ENCODE measurements around the gene EXOC7. TPM values are rescaled to one million over a fixed set of nuclear protein-coding genes. Genes with fewer than 3 reads are reported as not detected.

Gene EXOC7
- total RNA-seq, 5 donors from 2014 or later (not counting 1 experiment from before 2014, with no cell fraction given), result 119 to 181 (median 156) TPM

DNA sequence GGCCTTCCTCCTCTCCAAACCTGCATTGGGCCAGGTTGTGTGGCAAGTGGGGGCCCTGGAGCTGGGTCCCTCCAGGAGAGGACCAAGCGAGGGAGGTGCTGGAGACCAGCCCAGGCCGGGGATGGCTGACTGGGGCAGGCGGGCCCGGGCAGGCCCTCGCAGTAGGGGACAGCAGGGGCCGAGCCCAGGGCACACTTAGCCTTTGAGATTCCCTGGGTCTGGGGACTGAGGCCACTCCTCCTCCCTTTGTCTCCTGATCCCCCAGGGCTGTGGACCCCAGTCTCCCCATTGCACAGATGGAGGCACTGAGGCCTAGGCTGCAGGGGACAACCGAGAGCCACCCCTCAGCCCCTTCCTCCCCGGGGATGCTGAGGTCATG is 32.2 kb upstream of the EXOC7 start:
- ChIA-PET CTCF (no interaction called here), POLR2A (no interaction called here)
- Mint-ChIP-seq H3K27me3 (peaks cover 0 to 7% of the 10 kb centered on the region in 2 donors), H3K4me3 (peak overlapping the region in 1 of 3 donors; percentile 48), H3K36me3 (no peaks in the 10 kb centered on the region), H3K27ac (no peak overlapping the region), H3K9me3 (no peaks in the 10 kb centered on the region), H3K4me1 (peaks cover 25 to 34% (median 25%) of the 10 kb centered on the region in 3 donors)
- no peak overlapping the region for H3K27ac ChIP-seq (ENCODE audit: low read length)
- peaks cover 2 to 20% of the 10 kb centered on the region in 2 experiments for H3K27me3 ChIP-seq (replicated peaks in 1 of 2; ENCODE audit: control insufficient read depth in 2 of 2, extremely low read depth in 1 of 2, insufficient read depth in 2 of 2, low read length in 1 of 2)
- 97% methylated on average over 5 of the region's 8 CpGs for WGBS (ENCODE audit: insufficient coverage)
- H3K4me1 ChIP-seq (ENCODE audit: control insufficient read depth in 1 of 2, extremely low read depth in 1 of 2, insufficient read depth in 2 of 2, low read length in 2 of 2), result peaks cover 10 to 43% of the 10 kb centered on the region in 2 experiments
- no peak for ATAC-seq (replicated peaks in 1 of 4)
- H3K4me3 ChIP-seq (ENCODE audit: control insufficient read depth in 1 of 2, extremely low read depth in 1 of 2, low read length in 1 of 2), result no peak overlapping the region
- H3K9me3 ChIP-seq, result no peaks in the 10 kb centered on the region
- H3K36me3 ChIP-seq (ENCODE audit: control insufficient read depth in 2 of 2, extremely low read depth in 1 of 2, insufficient read depth in 1 of 2, low read length in 1 of 2), result no peaks in the 10 kb centered on the region
- DNase-seq, result no peak

DNA sequence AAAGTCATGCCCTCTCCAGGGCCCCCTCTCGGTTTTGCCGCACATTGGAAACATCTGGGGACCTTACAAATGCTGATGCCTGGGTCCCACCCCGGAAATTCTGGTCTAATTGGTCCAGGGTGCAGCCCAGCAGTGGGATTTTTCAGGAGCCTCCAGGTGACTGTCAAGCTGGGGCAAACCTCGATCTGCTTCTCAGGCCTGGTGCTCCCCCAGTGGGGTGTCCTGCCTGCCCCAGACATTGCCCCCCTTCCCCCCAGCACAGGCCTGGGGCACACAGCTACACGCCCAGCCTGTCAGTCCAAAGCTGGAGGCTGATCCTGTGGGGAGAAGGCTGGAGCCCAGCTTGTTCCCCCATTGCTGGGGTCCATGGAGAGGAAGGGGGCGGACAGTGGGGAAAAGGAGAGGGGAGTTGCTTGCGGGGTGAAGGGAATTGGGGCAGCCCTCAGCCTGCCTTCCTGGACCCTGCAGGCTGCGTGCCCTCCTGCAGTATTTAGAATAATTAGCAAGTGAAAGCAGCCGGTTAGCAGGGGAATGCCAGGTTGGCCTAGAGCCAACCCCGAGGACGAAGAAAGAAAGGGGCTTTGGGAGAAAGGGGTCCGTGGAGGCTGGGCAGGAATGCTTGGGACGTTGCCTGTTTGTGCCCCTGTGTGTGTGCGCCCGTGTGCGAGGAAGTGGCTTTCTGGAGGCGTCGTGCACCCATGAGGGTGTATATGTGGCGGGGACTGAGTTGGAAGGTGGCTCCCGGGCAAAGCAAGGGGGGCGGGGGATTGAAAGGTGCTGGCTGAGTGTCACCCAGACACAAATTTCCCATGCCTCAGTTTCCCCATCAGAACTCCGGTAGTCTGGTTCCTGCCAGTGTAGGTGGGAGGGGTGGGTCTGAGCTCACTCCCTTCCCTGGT is 31.6 kb upstream of the EXOC7 start:
- Histone ChIP-seq H3K36me3 (ENCODE audit: control insufficient read depth in 2 of 2, extremely low read depth in 1 of 2, insufficient read depth in 1 of 2, low read length in 1 of 2) (no peaks in the 10 kb centered on the region), H3K27ac (ENCODE audit: low read length) (no peak overlapping the region), H3K4me3 (ENCODE audit: control insufficient read depth in 1 of 2, extremely low read depth in 1 of 2, low read length in 1 of 2) (peak overlapping the region in 1 of 2 donors; percentile 7), H3K9me3 (no peaks in the 10 kb centered on the region), H3K4me1 (ENCODE audit: control insufficient read depth in 1 of 2, extremely low read depth in 1 of 2, insufficient read depth in 2 of 2, low read length in 2 of 2) (peaks cover 5 to 37% of the 10 kb centered on the region in 2 experiments), H3K27me3 (replicated peaks in 1 of 2; ENCODE audit: control insufficient read depth in 2 of 2, extremely low read depth in 1 of 2, insufficient read depth in 2 of 2, low read length in 1 of 2) (peaks cover 2 to 14% of the 10 kb centered on the region in 2 experiments)
- H3K4me3 Mint-ChIP-seq, result peak overlapping the region in 1 of 3 donors; percentile 48
- no peaks in the 10 kb centered on the region for H3K9me3 Mint-ChIP-seq
- CTCF ChIA-PET, result interaction anchor here in 1 of 2 donors (0.6 kb wide), 1 partner anchor 51 kb away, joined by 3 read pairs; no protein-coding TSS in a partner anchor
- peak overlapping the region; percentile 63 to 69 for H3K27ac Mint-ChIP-seq
- POLR2A ChIA-PET, result interaction anchor here in 1 of 2 donors (0.5 to 1.3 kb wide), 3 partner anchors 16 to 74 kb away, joined by 3 to 5 read pairs (median 4); no protein-coding TSS in a partner anchor
- DNase-seq, result peak in 1 of 35 experiments; percentile 38
- peaks cover 0 to 4% of the 10 kb centered on the region in 2 donors for H3K27me3 Mint-ChIP-seq
- H3K4me1 Mint-ChIP-seq, result peaks cover 21 to 29% (median 22%) of the 10 kb centered on the region in 3 donors
- no peaks in the 10 kb centered on the region for H3K36me3 Mint-ChIP-seq
- ATAC-seq (replicated peaks in 1 of 4), result peak in 3 of 4 experiments; percentile 31 to 51 (median 41)
- 64% methylated on average over 10 of the region's 22 CpGs for WGBS (ENCODE audit: insufficient coverage)

DNA sequence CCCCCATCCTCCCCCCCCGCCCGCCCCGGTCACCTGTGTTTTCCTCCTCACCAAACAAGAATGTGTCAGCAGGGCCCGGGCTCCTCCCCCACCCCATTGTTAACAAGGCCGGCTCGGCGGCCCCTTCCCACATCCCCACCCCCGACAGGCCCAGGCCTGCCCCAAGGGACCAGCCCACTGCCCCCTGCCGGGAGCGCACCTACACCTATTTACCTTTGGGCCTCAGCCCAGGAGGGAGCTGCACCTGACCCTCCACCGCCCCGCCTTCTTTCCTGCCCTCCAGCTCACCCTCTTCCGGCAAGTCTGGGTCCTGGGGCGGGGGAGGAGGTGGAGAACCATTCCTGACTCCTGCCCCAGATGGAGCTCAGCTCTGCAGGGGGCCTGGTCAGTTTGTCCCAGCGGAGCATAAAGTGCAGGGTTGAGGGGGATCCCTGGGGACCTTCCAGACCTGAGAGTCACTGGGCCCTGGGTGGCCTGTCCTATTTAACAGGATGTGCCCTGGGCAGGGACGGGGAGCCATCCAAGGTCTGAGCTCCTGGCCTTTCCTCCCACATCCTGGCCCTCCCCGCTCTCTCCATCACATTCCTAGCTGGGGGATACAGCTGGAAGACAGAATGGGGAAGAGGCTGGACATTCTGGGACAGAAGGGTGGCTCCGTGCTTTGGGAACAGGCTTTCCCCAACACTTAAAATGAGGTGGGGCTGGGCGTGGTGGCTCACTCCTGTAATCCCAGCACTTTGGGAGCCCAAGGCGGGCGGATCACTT is 29.2 kb upstream of the EXOC7 start:
- H3K4me3 ChIP-seq (ENCODE audit: control insufficient read depth in 1 of 2, extremely low read depth in 1 of 2, low read length in 1 of 2), result no peak overlapping the region
- 92% methylated on average over 5 of the region's 21 CpGs for WGBS (ENCODE audit: insufficient coverage)
- Mint-ChIP-seq H3K4me1 (peaks cover 18 to 28% (median 19%) of the 10 kb centered on the region in 3 donors), H3K9me3 (no peaks in the 10 kb centered on the region), H3K36me3 (no peaks in the 10 kb centered on the region), H3K4me3 (peak overlapping the region in 1 of 3 donors; percentile 44), H3K27ac (no peak overlapping the region), H3K27me3 (no peaks in the 10 kb centered on the region)
- DNase-seq (no peak), ATAC-seq (replicated peaks in 1 of 4) (no peak)
- ChIA-PET POLR2A (no interaction called here), CTCF (interaction anchor here (0.6 to 0.7 kb wide), 2 partner anchors 103 to 371 kb away, joined by 5 to 7 read pairs; no protein-coding TSS in a partner anchor)
- H3K27ac ChIP-seq (ENCODE audit: low read length), result no peak overlapping the region
- peaks cover 5 to 25% of the 10 kb centered on the region in 2 experiments for H3K4me1 ChIP-seq (ENCODE audit: control insufficient read depth in 1 of 2, extremely low read depth in 1 of 2, insufficient read depth in 2 of 2, low read length in 2 of 2)
- H3K9me3 ChIP-seq, result no peaks in the 10 kb centered on the region
- peaks cover 0 to 4% of the 10 kb centered on the region in 2 experiments for H3K27me3 ChIP-seq (replicated peaks in 1 of 2; ENCODE audit: control insufficient read depth in 2 of 2, extremely low read depth in 1 of 2, insufficient read depth in 2 of 2, low read length in 1 of 2)
- no peaks in the 10 kb centered on the region for H3K36me3 ChIP-seq (ENCODE audit: control insufficient read depth in 2 of 2, extremely low read depth in 1 of 2, insufficient read depth in 1 of 2, low read length in 1 of 2)

DNA sequence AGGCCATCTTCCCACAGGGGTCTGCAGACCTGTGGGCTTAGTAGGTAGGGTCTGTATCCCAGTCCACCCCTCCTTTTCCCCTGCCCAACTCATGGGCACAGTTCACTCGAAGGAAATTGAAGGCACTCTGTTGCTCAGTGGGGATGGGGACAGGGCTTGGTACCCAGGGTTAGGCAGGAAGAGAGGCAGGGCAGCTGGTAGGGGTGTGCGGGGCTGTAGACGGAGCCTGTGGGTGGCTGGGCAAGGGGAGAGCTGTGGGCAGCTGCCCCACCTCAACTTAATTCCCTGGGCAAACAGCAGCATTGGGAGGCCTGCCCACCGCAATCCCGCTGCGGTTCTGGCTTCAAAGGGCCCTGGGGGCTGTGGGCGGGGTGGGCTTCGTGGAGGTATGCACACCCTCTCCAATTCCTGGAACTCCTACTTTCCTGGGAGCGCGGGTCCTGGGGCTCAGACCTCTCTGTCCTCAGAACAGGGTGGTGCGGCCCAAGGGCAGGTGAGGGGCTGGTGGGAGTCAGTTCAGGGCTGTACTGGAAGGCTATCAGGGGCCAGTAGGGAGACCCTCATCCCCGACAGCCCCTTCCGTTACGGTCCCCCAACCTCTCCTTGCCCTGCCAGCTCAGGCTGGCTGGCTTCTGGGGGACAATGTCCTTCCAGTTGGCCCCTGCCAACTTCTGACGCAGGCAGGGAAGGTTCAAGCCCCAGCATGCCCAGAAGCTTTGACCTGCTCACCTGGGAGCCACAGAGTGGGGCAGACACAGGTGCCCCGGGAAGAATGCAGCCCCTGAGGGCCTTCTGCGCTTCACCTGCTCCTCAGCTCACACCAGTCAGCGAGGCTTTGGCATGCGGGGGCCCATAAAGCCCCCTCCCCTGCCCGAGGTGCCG is 28.3 kb upstream of the EXOC7 start:
- H3K27me3 Mint-ChIP-seq, result no peaks in the 10 kb centered on the region
- Histone ChIP-seq H3K27ac (ENCODE audit: low read length) (no peak overlapping the region), H3K27me3 (replicated peaks in 1 of 2; ENCODE audit: control insufficient read depth in 2 of 2, extremely low read depth in 1 of 2, insufficient read depth in 2 of 2, low read length in 1 of 2) (peaks cover 0 to 4% of the 10 kb centered on the region in 2 experiments), H3K36me3 (ENCODE audit: control insufficient read depth in 2 of 2, extremely low read depth in 1 of 2, insufficient read depth in 1 of 2, low read length in 1 of 2) (no peaks in the 10 kb centered on the region), H3K9me3 (no peaks in the 10 kb centered on the region), H3K4me3 (ENCODE audit: control insufficient read depth in 1 of 2, extremely low read depth in 1 of 2, low read length in 1 of 2) (no peak overlapping the region), H3K4me1 (ENCODE audit: control insufficient read depth in 1 of 2, extremely low read depth in 1 of 2, insufficient read depth in 2 of 2, low read length in 2 of 2) (peaks cover 8 to 28% of the 10 kb centered on the region in 2 experiments)
- no peak for ATAC-seq (replicated peaks in 1 of 4)
- H3K9me3 Mint-ChIP-seq, result no peaks in the 10 kb centered on the region
- CTCF ChIA-PET, result interaction anchor here in 1 of 2 donors (0.7 kb wide), 1 partner anchor 8 kb away, joined by 3 read pairs; no protein-coding TSS in a partner anchor
- no peak for DNase-seq
- H3K4me1 Mint-ChIP-seq, result peaks cover 21 to 35% (median 22%) of the 10 kb centered on the region in 3 donors
- no peaks in the 10 kb centered on the region for H3K36me3 Mint-ChIP-seq
- no peak overlapping the region for H3K4me3 Mint-ChIP-seq
- H3K27ac Mint-ChIP-seq, result no peak overlapping the region
- 98% methylated on average over 6 of the region's 21 CpGs for WGBS (ENCODE audit: insufficient coverage)
- POLR2A ChIA-PET, result interaction anchor here in 1 of 2 donors (0.6 kb wide), 1 partner anchor 149 kb away, joined by 3 read pairs; no protein-coding TSS in a partner anchor

DNA sequence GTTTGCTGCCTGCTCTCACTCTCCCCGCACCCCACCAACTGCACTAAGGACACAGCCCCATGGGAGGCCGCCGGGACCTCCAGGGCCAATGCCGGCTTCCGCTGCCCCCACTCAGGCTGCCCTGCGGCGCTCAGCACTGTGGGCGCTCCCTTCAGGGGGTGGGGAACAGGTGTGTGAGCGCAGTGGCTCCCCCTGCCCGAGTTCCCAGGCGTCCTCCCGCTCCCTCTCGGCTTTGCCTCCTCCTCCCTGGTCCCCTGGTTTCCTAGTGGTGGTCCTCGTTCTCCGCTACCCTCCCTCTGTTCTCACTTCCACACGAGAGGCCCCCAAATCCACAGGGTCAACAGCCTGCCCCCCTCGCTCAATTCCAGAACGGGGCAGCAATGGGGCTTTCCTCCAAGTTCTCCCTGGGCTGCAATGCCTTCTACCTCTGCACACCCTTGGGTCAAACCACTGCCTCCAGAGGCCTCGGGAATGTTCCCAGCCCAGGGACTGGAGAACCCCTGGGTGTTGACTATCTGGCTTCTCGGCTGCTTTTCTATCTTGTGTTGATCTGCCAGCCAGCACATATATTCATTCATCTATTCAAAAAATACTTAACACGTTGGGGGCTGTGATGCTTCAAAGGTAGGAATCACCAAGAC is 27.6 kb upstream of the EXOC7 start:
- Histone ChIP-seq H3K27me3 (replicated peaks in 1 of 2; ENCODE audit: control insufficient read depth in 2 of 2, extremely low read depth in 1 of 2, insufficient read depth in 2 of 2, low read length in 1 of 2) (no peaks in the 10 kb centered on the region), H3K36me3 (ENCODE audit: control insufficient read depth in 2 of 2, extremely low read depth in 1 of 2, insufficient read depth in 1 of 2, low read length in 1 of 2) (no peaks in the 10 kb centered on the region), H3K4me1 (ENCODE audit: control insufficient read depth in 1 of 2, extremely low read depth in 1 of 2, insufficient read depth in 2 of 2, low read length in 2 of 2) (peaks cover 11 to 29% of the 10 kb centered on the region in 2 experiments), H3K27ac (ENCODE audit: low read length) (no peak overlapping the region), H3K9me3 (no peaks in the 10 kb centered on the region), H3K4me3 (ENCODE audit: control insufficient read depth in 1 of 2, extremely low read depth in 1 of 2, low read length in 1 of 2) (no peak overlapping the region)
- WGBS (ENCODE audit: insufficient coverage), result 90% methylated on average over 9 of the region's 21 CpGs
- Mint-ChIP-seq H3K4me3 (no peak overlapping the region), H3K27me3 (no peaks in the 10 kb centered on the region), H3K27ac (peak overlapping the region in 1 of 2 donors; percentile 67), H3K36me3 (no peaks in the 10 kb centered on the region), H3K4me1 (peaks cover 28 to 42% (median 29%) of the 10 kb centered on the region in 3 donors), H3K9me3 (no peaks in the 10 kb centered on the region)
- DNase-seq (no peak), ATAC-seq (replicated peaks in 1 of 4) (no peak)
- CTCF ChIA-PET, result interaction anchor here (0.7 to 1.3 kb wide), 2 partner anchors 7 to 49 kb away, joined by 3 to 4 read pairs; no protein-coding TSS in a partner anchor
- POLR2A ChIA-PET, result interaction anchor here (0.6 kb wide), 2 partner anchors 123 to 150 kb away, joined by 3 to 4 read pairs; no protein-coding TSS in a partner anchor

Data from T-cell (primary cell).